Measurements from ENCODE around the gene NASP. TPM values are rescaled to one million over a fixed set of nuclear protein-coding genes. Genes with fewer than 3 reads are reported as not detected.
A peak's percentile ranks its signal among the peaks of the same experiment; 100 is the strongest.

The NASP gene
- total and polyA plus RNA-seq, 2 of the 13 experiments (the other 11 are each of a cell fraction or from before 2014, with no cell fraction given), result 132 to 256 TPM

DNA sequence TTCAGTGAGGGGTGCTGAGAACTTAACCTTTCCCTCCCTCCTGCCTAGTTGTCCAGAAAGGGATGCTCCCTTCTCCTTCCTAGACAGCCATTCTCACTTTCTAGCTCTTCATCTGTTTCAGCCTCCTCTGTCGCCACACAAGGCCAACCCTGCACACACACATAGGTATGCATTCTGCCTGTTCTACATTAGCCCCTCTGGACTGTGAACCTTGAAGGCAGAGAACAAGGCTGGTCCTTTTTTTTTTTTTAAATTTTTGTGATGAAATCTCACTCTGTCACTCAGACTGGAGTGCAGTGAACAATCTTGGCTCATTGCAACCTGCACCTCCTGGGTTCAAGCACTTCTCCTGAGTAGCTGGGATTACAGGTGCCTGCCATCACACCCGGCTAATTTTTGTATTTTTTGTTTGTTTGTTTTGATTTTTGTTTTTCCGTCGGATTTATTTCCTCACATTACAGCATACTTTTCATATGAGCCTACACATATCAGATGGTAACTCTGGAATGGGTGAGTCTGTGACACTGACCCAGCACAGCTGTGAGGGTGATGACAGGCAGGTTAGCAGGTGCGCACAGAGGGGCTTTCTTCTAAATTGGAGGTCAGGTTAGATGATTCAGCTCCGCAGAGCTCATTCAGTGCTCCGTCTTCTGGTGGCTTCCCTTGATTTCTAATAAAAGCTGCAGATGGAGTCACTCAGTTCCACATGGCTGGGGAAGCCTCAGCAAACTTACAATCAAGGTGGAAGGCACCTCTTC lies 38.1 kb upstream of the NASP start (continued):
- TF ChIP-seq CENPT (CRISPR knock-in tag; IDR thresholded peaks at IDR 0.05; ENCODE audit: low read depth) (no peak), MBD4 (IDR thresholded peaks at IDR 0.05; ENCODE audit: borderline replicate concordance, low read length) (no peak), XRCC5 (optimal IDR thresholded peaks at IDR 0.05; ENCODE audit: low read length) (peak; percentile 17), ZNF747 (CRISPR knock-in tag; IDR thresholded peaks at IDR 0.05; ENCODE audit: borderline replicate concordance) (0 out of 2 replicates have a peak, but pooled peaks have one; percentile 15), ZNF746 (CRISPR knock-in tag; IDR thresholded peaks at IDR 0.05) (no peak), POLR2A (IDR thresholded peaks at IDR 0.05; ENCODE audit: insufficient read depth in 1 of 2, low read depth in 2 of 2, low read length in 2 of 2) (peak in 1 of 2 experiments; percentile 45; a peak in 1 of 4 replicates), ZBTB7A (CRISPR knock-in tag; IDR thresholded peaks at IDR 0.05) (no peak), RXRB (CRISPR knock-in tag; IDR thresholded peaks at IDR 0.05; ENCODE audit: borderline replicate concordance) (0 out of 2 replicates have a peak, but pooled peaks have one; percentile 42), REL (CRISPR knock-in tag; conservative IDR thresholded peaks at IDR 0.05) (no peak), CBFB (CRISPR knock-in tag; IDR thresholded peaks at IDR 0.05) (no peak), HDAC1 (CRISPR knock-in tag; IDR thresholded peaks at IDR 0.05) (peak; percentile 58), SATB2 (CRISPR knock-in tag; IDR thresholded peaks at IDR 0.05) (no peak), MAFF (IDR thresholded peaks at IDR 0.05; ENCODE audit: low read depth, low read length) (no peak), IKZF1 (IDR thresholded peaks at IDR 0.05) (no peak), NKX3-1 (CRISPR knock-in tag; IDR thresholded peaks at IDR 0.05) (no peak), HNRNPUL1 (IDR thresholded peaks at IDR 0.05; ENCODE audit: low read depth, low read length) (no peak), NR2C2 (CRISPR knock-in tag; IDR thresholded peaks at IDR 0.05; ENCODE audit: borderline replicate concordance) (no peak), NFE2L2 (IDR thresholded peaks at IDR 0.05; ENCODE audit: low read length) (no peak), CREB1 (IDR thresholded peaks at IDR 0.05) (no peak), CREB1 (CRISPR knock-in tag; IDR thresholded peaks at IDR 0.05) (peak; percentile 50; the same call in 1 of the 2 replicates), TARDBP (CRISPR knock-in tag; IDR thresholded peaks at IDR 0.05) (no peak)
- TF ChIP-seq, protein P1, sequence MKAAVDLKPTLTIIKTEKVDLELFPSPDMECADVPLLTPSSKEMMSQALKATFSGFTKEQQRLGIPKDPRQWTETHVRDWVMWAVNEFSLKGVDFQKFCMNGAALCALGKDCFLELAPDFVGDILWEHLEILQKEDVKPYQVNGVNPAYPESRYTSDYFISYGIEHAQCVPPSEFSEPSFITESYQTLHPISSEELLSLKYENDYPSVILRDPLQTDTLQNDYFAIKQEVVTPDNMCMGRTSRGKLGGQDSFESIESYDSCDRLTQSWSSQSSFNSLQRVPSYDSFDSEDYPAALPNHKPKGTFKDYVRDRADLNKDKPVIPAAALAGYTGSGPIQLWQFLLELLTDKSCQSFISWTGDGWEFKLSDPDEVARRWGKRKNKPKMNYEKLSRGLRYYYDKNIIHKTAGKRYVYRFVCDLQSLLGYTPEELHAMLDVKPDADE (CRISPR knock-in tag; IDR thresholded peaks at IDR 0.05), result no peak
- TF ChIP-seq, protein P2, sequence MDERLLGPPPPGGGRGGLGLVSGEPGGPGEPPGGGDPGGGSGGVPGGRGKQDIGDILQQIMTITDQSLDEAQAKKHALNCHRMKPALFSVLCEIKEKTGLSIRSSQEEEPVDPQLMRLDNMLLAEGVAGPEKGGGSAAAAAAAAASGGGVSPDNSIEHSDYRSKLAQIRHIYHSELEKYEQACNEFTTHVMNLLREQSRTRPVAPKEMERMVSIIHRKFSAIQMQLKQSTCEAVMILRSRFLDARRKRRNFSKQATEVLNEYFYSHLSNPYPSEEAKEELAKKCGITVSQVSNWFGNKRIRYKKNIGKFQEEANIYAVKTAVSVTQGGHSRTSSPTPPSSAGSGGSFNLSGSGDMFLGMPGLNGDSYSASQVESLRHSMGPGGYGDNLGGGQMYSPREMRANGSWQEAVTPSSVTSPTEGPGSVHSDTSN (CRISPR knock-in tag; IDR thresholded peaks at IDR 0.05), result peak; percentile 71; the same call in 1 of the 2 replicates
- TF ChIP-seq, protein P3, sequence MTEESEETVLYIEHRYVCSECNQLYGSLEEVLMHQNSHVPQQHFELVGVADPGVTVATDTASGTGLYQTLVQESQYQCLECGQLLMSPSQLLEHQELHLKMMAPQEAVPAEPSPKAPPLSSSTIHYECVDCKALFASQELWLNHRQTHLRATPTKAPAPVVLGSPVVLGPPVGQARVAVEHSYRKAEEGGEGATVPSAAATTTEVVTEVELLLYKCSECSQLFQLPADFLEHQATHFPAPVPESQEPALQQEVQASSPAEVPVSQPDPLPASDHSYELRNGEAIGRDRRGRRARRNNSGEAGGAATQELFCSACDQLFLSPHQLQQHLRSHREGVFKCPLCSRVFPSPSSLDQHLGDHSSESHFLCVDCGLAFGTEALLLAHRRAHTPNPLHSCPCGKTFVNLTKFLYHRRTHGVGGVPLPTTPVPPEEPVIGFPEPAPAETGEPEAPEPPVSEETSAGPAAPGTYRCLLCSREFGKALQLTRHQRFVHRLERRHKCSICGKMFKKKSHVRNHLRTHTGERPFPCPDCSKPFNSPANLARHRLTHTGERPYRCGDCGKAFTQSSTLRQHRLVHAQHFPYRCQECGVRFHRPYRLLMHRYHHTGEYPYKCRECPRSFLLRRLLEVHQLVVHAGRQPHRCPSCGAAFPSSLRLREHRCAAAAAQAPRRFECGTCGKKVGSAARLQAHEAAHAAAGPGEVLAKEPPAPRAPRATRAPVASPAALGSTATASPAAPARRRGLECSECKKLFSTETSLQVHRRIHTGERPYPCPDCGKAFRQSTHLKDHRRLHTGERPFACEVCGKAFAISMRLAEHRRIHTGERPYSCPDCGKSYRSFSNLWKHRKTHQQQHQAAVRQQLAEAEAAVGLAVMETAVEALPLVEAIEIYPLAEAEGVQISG (CRISPR knock-in tag; IDR thresholded peaks at IDR 0.05), result peak; percentile 36; the same call in 1 of the 2 replicates
- TF ChIP-seq, protein P4, sequence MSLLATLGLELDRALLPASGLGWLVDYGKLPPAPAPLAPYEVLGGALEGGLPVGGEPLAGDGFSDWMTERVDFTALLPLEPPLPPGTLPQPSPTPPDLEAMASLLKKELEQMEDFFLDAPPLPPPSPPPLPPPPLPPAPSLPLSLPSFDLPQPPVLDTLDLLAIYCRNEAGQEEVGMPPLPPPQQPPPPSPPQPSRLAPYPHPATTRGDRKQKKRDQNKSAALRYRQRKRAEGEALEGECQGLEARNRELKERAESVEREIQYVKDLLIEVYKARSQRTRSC (CRISPR knock-in tag; IDR thresholded peaks at IDR 0.05; ENCODE audit: low read depth), result no peak
- TF ChIP-seq, protein P5, sequence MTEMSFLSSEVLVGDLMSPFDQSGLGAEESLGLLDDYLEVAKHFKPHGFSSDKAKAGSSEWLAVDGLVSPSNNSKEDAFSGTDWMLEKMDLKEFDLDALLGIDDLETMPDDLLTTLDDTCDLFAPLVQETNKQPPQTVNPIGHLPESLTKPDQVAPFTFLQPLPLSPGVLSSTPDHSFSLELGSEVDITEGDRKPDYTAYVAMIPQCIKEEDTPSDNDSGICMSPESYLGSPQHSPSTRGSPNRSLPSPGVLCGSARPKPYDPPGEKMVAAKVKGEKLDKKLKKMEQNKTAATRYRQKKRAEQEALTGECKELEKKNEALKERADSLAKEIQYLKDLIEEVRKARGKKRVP (CRISPR knock-in tag; IDR thresholded peaks at IDR 0.05), result no peak

Measured in HepG2 (cell line).